Prostate gland (tissue), 2 donors: ENCODE results near the gene HYAL4. TPM values are rescaled to one million over a fixed set of nuclear protein-coding genes. Genes with fewer than 3 reads are reported as not detected.

Experiments used
- DNase-seq: peaks from one replicate; pipeline ENCODE4 v3.0.0-alpha.2; 2019; ENCODE audit warnings: low spot score
- H3K27ac ChIP-seq, 2 donors: fragments of 200-600 bp; sonication (generic); 2 replicates each; pipeline ENCODE4 v1.5.1; 2017 to 2019
- H3K27me3 ChIP-seq: fragments of 200-600 bp; sonication (generic); replicated peaks from 2 replicates; pipeline ENCODE4 v1.5.1; 2019; ENCODE audit not compliant: insufficient read depth
- H3K36me3 ChIP-seq, 2 donors: fragments of 200-600 bp; sonication (generic); 1 replicate in 1 of 2; 2 replicates in 1 of 2; pipeline versions ENCODE4 v1.5.1 to v1.8.1; 2017 to 2019
- H3K4me1 ChIP-seq: fragments of 200-600 bp; sonication (generic); replicated peaks from 2 replicates; pipeline ENCODE4 v1.5.1; 2019
- H3K4me3 ChIP-seq, 2 donors: fragments of 200-600 bp; sonication (generic); 2 replicates each; pipeline ENCODE4 v1.5.1; 2017 to 2019
- H3K9me3 ChIP-seq: fragments of 200-600 bp; sonication (generic); 2 replicates; pipeline ENCODE4 v1.5.1; 2017
- CTCF ChIP-seq, 4 experiments: fragments of 200-600 bp in 2 of 4; fragments of 450-650 bp in 2 of 4; sonication (generic) in 2 of 4; IDR thresholded peaks; 1 replicate in 3 of 4; 2 replicates in 1 of 4; pipeline ENCODE4 v1.5.1; 2016 to 2019; ENCODE audit warnings: antibody characterized with exemption in 4 of 4, mild to moderate bottlenecking in 2 of 4, moderate library complexity in 2 of 4
- POLR2A ChIP-seq: fragments of 450-650 bp; IDR thresholded peaks from one replicate; pipeline ENCODE4 v1.6.1; 2016; ENCODE audit warnings: antibody characterized with exemption, mild to moderate bottlenecking
- POLR2AphosphoS5 ChIP-seq: sonication (generic); formaldehyde crosslinking; IDR thresholded peaks from one replicate; pipeline ENCODE4 v1.6.1; 2017; ENCODE audit warnings: antibody characterized with exemption
- WGBS: methylation state at CpG from one replicate; pipeline ENCODE4 v1.1.5; 2018; 5-methylcytosine and 5-hydroxymethylcytosine counted together
- intact Hi-C: fragments of 100-400 bp; cut with DNase I; formaldehyde crosslinking; loops from one replicate; pipeline ENCODE4 v1.14.2; 2022
- total RNA-seq, 2 donors: library from RNA; depleted of rRNA; stranded (reverse); fragments of >200 nt; gene quantifications; one replicate each; pipeline ENCODE4 v1.1.0, GENCODE V29; 2016

HYAL4 gene
- total RNA-seq, 2 donors from 2014 or later, result 1.6 TPM; not detected in 1

DNA sequence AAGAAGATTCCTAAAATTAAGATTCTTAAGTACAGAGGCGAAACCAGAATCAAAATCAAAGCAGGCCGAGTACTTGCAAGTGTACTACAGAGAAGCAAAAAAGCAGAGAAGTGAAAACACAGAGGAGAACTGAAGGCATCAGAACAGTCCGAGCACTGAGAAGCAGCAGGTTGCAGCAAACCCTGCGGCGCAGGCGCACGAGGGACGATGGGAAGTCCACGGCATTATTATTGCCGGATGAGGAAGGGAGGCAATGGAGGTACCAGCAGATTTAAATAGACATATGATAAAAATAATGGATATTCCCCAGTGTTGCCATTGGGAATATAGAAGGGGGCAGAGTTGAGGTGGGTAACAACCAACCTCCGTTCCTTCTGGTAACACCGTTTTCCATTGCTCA, 72.9 kb downstream of the HYAL4 start:
- DNase-seq, result no peak
- intact Hi-C loops, result no loop called here
- no peaks in the 10 kb centered on the region for H3K9me3 ChIP-seq

GRCh38 chr7:123918309-123918708, 73.3 kb downstream of the HYAL4 start:
- intact Hi-C loops, result no loop called here
- Histone ChIP-seq H3K9me3 (no peaks in the 10 kb centered on the region), H3K27me3 (no peaks in the 10 kb centered on the region), H3K4me1 (no peaks in the 10 kb centered on the region), H3K4me3 (no peak overlapping the region), H3K36me3 (no peaks in the 10 kb centered on the region), H3K27ac (no peak overlapping the region)
- no peak for TF ChIP-seq CTCF (IDR thresholded peaks at IDR 0.05)
- TF ChIP-seq POLR2AphosphoS5, result no peak
- TF ChIP-seq POLR2A, result no peak
- 92% methylated on average over 8 of the region's 8 CpGs for WGBS
- DNase-seq, result no peak

More for the DNA sequence above, 72.9 kb downstream of the HYAL4 start:
- Histone ChIP-seq H3K4me1 (no peaks in the 10 kb centered on the region), H3K36me3 (no peaks in the 10 kb centered on the region), H3K4me3 (no peak overlapping the region), H3K27ac (no peak overlapping the region), H3K27me3 (no peaks in the 10 kb centered on the region)
- TF ChIP-seq CTCF (IDR thresholded peaks at IDR 0.05) (no peak), POLR2A (no peak), POLR2AphosphoS5 (no peak)
- WGBS, result 95% methylated on average over 12 of the region's 12 CpGs

DNA sequence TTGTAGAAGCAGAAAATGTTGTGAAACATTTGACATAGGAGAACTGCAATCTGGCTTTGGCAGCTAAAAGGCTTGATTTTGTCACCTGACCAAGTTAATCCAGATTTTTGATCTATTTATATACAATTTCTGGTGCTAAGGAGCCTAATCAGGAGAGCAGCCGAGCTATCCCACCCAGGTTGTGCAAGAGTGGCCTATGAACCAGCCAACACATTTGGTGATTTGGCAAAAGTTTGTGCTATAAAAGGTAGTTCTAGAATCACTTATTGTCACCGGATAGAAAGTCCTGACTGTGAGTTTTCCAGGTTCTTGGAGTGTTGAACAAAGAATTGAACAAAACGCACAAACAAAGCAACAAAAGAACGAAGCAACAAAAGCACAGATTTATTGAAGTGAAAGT, 78.6 kb downstream of the HYAL4 start:
- Histone ChIP-seq H3K27me3 (no peaks in the 10 kb centered on the region), H3K4me1 (no peaks in the 10 kb centered on the region), H3K36me3 (no peaks in the 10 kb centered on the region), H3K27ac (no peak overlapping the region), H3K4me3 (no peak overlapping the region), H3K9me3 (no peaks in the 10 kb centered on the region)
- 90% methylated on average over 4 of the region's 4 CpGs for WGBS
- TF ChIP-seq POLR2AphosphoS5 (no peak), POLR2A (no peak), CTCF (IDR thresholded peaks at IDR 0.05) (no peak)
- DNase-seq, result no peak
- intact Hi-C loops, result no loop called here

DNA sequence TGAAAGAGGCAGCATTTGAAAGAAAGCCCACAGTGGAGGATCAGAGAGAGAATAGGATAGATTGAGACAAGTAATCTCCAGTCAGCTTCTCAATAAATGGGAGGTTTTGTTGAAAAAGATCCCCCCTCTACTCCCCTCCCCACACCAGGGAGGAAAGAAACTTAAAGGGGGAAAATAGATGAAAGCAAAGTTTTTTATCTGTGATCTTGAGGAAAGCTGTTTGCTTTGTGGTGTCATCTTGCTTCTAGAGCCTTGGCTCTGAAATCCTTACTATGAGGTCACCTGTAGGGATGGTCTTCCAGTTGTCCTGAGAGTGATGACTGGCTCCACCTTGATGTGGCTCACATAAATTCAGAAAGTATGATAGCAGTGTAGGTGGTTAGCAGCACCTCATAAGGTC, 80.0 kb downstream of the HYAL4 start, which contains the start of gene SPAM1:
Gene SPAM1 (plus strand): TSS at position 301 of the 400 bp plus-strand sequence. CDS start 28,330 bp downstream, outside the sequence.
- no peaks in the 10 kb centered on the region for H3K27me3 ChIP-seq
- no peak within 1 kb of the TSS for H3K4me3 ChIP-seq
- H3K27ac ChIP-seq, result no peak within 1 kb of the TSS
- H3K4me1 ChIP-seq, result no peaks in the 10 kb centered on the region
- intact Hi-C loops, result no loop called here
- no peak for TF ChIP-seq POLR2A
- TF ChIP-seq CTCF (IDR thresholded peaks at IDR 0.05), result no peak
- no peak for TF ChIP-seq POLR2AphosphoS5
- no peak for DNase-seq
- H3K36me3 ChIP-seq, result no peaks in the 10 kb centered on the region
- no peaks in the 10 kb centered on the region for H3K9me3 ChIP-seq

Other genes with a start within 250 kb of the HYAL4 start
- 1 to 10 TPM in 1 of 2 donors, not detected in 1; 1.1 TPM for gene ASB15, start 243.3 kb upstream of the HYAL4 start, total RNA-seq
- 1 to 10 TPM in 1 of 2 donors, not detected in 1; 4.6 TPM for gene LMOD2, start 189.3 kb upstream of the HYAL4 start, total RNA-seq
- 10 to 100 TPM; 37.7 to 64.9 TPM for gene WASL, start 96.2 kb upstream of the HYAL4 start, total RNA-seq
- gene SPAM1, start 80.1 kb downstream of the HYAL4 start, total RNA-seq, result under 1 TPM in 1 of 2 donors, not detected in 1; 0.62 TPM
- 10 to 100 TPM in 1 of 2 donors, not detected in 1; 51.7 TPM for gene TMEM229A, start 187.9 kb downstream of the HYAL4 start, total RNA-seq